Right atrium auricular region (tissue), 2 donors: ENCODE results near the gene ZMIZ1. TPM values are rescaled to one million over a fixed set of nuclear protein-coding genes. Genes with fewer than 3 reads are reported as not detected.

Experiments used
- DNase-seq: peaks from one replicate; pipeline ENCODE4 v3.0.0-alpha.2; 2019; ENCODE audit warnings: low spot score
- H3K27ac ChIP-seq, 2 donors: fragments of 200-600 bp; sonication (generic); 1 replicate in 1 of 2; 2 replicates in 1 of 2; pipeline ENCODE4 v1.5.1; 2016 to 2019
- H3K27me3 ChIP-seq, 2 donors: fragments of 200-600 bp; sonication (generic); one replicate each; pipeline versions ENCODE4 v1.5.1 to v1.6.0; 2017 to 2019
- H3K36me3 ChIP-seq: fragments of 200-600 bp; sonication (generic); one replicate; pipeline ENCODE4 v1.5.1; 2016
- H3K4me1 ChIP-seq, 2 donors: fragments of 200-600 bp; sonication (generic); one replicate each; pipeline versions ENCODE4 v1.5.1 to v1.6.0; 2017 to 2019
- H3K4me3 ChIP-seq, 2 donors: fragments of 200-600 bp; sonication (generic); 1 replicate in 1 of 2; 2 replicates in 1 of 2; pipeline ENCODE4 v1.5.1; 2017 to 2019; ENCODE audit warnings: mild to moderate bottlenecking in 1 of 2, moderate library complexity in 1 of 2
- H3K9me3 ChIP-seq, 2 donors: fragments of 200-600 bp; sonication (generic); one replicate each; pipeline ENCODE4 v1.5.1; 2019
- CTCF ChIP-seq, 2 donors: fragments of 200-600 bp; sonication (generic); IDR thresholded peaks; one replicate each; pipeline ENCODE4 v1.5.1; 2019; ENCODE audit warnings: antibody characterized with exemption in 2 of 2
- total RNA-seq, 2 donors: library from RNA; depleted of rRNA; stranded (reverse); fragments of >200 nt; gene quantifications; one replicate each; pipeline ENCODE4 v1.1.0, GENCODE V29; 2016

ZMIZ1 gene
- total RNA-seq, 2 donors from 2014 or later: 59.3 to 71.0 TPM

GRCh38 chr10:79244841-79245504 is 176.2 kb downstream of the ZMIZ1 start:
- Histone ChIP-seq H3K4me1 (peaks cover 0 to 93% of the 10 kb centered on the region in 2 donors), H3K27me3 (no peaks in the 10 kb centered on the region), H3K9me3 (no peaks in the 10 kb centered on the region), H3K27ac (peak overlapping the region; percentile 83), H3K4me3 (peak overlapping the region in 1 of 2 donors; percentile 1), H3K36me3 (no peaks in the 10 kb centered on the region)
- TF ChIP-seq CTCF (IDR thresholded peaks at IDR 0.05): no peak
- DNase-seq: no peak

GRCh38 chr10:79245539-79246208 is 176.9 kb downstream of the ZMIZ1 start:
- TF ChIP-seq CTCF (IDR thresholded peaks at IDR 0.05): no peak
- no peak overlapping the region for H3K4me3 ChIP-seq
- H3K36me3 ChIP-seq: no peaks in the 10 kb centered on the region
- DNase-seq: no peak
- H3K27ac ChIP-seq: peak overlapping the region; percentile 83
- H3K27me3 ChIP-seq: no peaks in the 10 kb centered on the region
- peaks cover 0 to 98% of the 10 kb centered on the region in 2 donors for H3K4me1 ChIP-seq
- H3K9me3 ChIP-seq: no peaks in the 10 kb centered on the region

- Histone ChIP-seq H3K4me1 (peaks cover 0 to 98% of the 10 kb centered on the region in 2 donors), H3K9me3 (no peaks in the 10 kb centered on the region), H3K27ac (peak overlapping the region; percentile 83), H3K27me3 (no peaks in the 10 kb centered on the region), H3K4me3 (no peak overlapping the region), H3K36me3 (no peaks in the 10 kb centered on the region)
- DNase-seq: peak; percentile 87
- TF ChIP-seq CTCF (IDR thresholded peaks at IDR 0.05): no peak
Observed at GRCh38 chr10:79246209-79246581, 177.4 kb downstream of the ZMIZ1 start.

GRCh38 chr10:79246606-79247275 is 178.0 kb downstream of the ZMIZ1 start:
- H3K4me1 ChIP-seq: peaks cover 0 to 93% of the 10 kb centered on the region in 2 donors
- no peaks in the 10 kb centered on the region for H3K27me3 ChIP-seq
- no peak overlapping the region for H3K4me3 ChIP-seq
- peak; percentile 90 for DNase-seq
- peak overlapping the region; percentile 83 for H3K27ac ChIP-seq
- no peaks in the 10 kb centered on the region for H3K36me3 ChIP-seq
- no peaks in the 10 kb centered on the region for H3K9me3 ChIP-seq
- no peak for TF ChIP-seq CTCF (IDR thresholded peaks at IDR 0.05)

GRCh38 chr10:79247373-79248137 is 178.8 kb downstream of the ZMIZ1 start:
- Histone ChIP-seq H3K27ac (peak overlapping the region; percentile 83), H3K9me3 (no peaks in the 10 kb centered on the region), H3K27me3 (no peaks in the 10 kb centered on the region), H3K4me1 (peaks cover 0 to 85% of the 10 kb centered on the region in 2 donors), H3K36me3 (no peaks in the 10 kb centered on the region), H3K4me3 (no peak overlapping the region)
- no peak for TF ChIP-seq CTCF (IDR thresholded peaks at IDR 0.05)
- no peak for DNase-seq
